Measurements from ENCODE around the gene CISD3.

The CISD3 gene

GRCh38 chr17:38751144-38751807, 21.1 kb downstream of the CISD3 start:
- TF ChIP-seq, protein P1, sequence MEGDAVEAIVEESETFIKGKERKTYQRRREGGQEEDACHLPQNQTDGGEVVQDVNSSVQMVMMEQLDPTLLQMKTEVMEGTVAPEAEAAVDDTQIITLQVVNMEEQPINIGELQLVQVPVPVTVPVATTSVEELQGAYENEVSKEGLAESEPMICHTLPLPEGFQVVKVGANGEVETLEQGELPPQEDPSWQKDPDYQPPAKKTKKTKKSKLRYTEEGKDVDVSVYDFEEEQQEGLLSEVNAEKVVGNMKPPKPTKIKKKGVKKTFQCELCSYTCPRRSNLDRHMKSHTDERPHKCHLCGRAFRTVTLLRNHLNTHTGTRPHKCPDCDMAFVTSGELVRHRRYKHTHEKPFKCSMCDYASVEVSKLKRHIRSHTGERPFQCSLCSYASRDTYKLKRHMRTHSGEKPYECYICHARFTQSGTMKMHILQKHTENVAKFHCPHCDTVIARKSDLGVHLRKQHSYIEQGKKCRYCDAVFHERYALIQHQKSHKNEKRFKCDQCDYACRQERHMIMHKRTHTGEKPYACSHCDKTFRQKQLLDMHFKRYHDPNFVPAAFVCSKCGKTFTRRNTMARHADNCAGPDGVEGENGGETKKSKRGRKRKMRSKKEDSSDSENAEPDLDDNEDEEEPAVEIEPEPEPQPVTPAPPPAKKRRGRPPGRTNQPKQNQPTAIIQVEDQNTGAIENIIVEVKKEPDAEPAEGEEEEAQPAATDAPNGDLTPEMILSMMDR (IDR thresholded peaks at IDR 0.05; ENCODE audit: insufficient read depth, low read length, poor library complexity, severe bottlenecking), result no peak
- Histone ChIP-seq H3K36me3 (ENCODE audit: control insufficient read depth, insufficient read depth, low read length) (peaks cover 7% of the 10 kb centered on the region), H3K27me3 (replicated peaks; ENCODE audit: control insufficient read depth, insufficient read depth, low read length) (no peaks in the 10 kb centered on the region; the same call in 1 of the 2 replicates), H3K4me3 (replicated peaks; ENCODE audit: low read depth, low read length) (peak overlapping the region; percentile 86)
- no peak for DNase-seq (ENCODE audit: extremely low read depth, insufficient read length)

DNA sequence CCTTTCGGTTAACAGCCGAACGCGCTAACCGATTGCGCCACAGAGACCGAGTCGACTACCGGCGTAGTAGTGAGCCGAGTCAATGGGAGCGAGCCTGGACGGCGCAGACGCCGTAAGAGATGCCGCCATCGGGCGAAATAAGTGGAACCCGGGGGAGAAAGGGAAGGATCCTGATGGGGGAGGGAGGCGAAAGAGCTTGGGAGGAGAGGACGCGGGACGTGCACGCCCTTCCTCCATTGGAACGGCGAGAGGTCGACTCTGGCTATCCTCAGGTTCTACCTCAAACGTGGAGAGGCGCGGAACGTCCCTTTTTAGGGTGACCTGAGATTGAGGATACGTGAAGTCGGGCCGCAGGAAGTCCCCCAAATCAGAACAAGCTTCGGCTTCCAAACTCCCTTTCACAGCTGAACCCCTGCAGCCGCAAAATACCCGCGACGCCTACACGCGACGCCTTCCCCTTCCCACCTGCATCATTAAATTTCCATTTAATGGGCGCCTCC, 21.7 kb downstream of the CISD3 start:
- no peaks in the 10 kb centered on the region; the same call in 1 of the 2 replicates for H3K27me3 ChIP-seq (replicated peaks; ENCODE audit: control insufficient read depth, insufficient read depth, low read length)
- peak overlapping the region; percentile 86 for H3K4me3 ChIP-seq (replicated peaks; ENCODE audit: low read depth, low read length)
- peak; percentile 89 for DNase-seq (ENCODE audit: extremely low read depth, insufficient read length)
- TF ChIP-seq, protein P1 (IDR thresholded peaks at IDR 0.05; ENCODE audit: insufficient read depth, low read length, poor library complexity, severe bottlenecking), result no peak
- H3K36me3 ChIP-seq (ENCODE audit: control insufficient read depth, insufficient read depth, low read length), result peaks cover 7% of the 10 kb centered on the region

DNA sequence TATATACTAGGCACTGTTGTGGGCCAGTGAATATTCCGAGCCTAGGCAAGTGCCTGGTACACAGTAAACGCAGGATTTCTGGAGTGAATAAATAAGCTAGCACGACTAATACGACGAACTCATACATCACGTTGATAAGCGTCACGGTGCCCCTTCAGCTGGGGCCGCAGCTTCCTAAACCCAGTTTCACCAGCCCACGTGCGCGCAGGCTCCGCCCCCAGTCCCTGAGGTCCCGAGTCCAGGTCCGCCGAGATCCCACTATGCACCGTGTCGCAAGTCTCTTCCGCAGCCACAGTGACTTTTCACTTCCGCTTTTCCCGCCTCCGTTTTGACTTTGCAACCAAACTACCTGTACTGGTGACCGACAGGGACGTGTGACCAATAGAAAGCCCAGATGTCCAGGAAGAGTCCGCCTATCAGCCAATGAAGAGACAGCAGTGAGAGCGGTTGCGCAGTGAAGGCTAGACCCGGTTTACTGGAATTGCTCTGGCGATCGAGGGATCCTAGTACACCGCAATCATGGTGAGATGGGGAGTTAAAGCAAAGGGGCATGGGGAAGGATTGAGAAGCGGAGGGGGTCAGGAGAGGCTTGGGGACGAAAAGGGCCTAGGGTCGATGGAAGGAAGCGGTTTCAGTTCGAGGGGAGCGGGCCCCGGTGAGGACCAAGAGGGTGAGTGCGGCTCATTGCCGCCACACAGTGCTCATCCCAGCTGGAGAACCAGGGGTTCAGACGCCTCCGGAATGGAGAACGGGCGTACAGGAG, 22.3 kb downstream of the CISD3 start, which contains the start of gene PSMB3:
TSS of gene PSMB3 (plus strand) at position 434 of the 763 bp plus-strand sequence. CDS start at position 520, 86 bp downstream.
- H3K4me3 ChIP-seq (replicated peaks; ENCODE audit: low read depth, low read length), result peak within 1 kb of the TSS; percentile 86
- H3K36me3 ChIP-seq (ENCODE audit: control insufficient read depth, insufficient read depth, low read length), result peaks cover 7% of the 10 kb centered on the region
- TF ChIP-seq, protein P1 (IDR thresholded peaks at IDR 0.05; ENCODE audit: insufficient read depth, low read length, poor library complexity, severe bottlenecking), result no peak
- H3K27me3 ChIP-seq (replicated peaks; ENCODE audit: control insufficient read depth, insufficient read depth, low read length), result no peaks in the 10 kb centered on the region; the same call in 1 of the 2 replicates
- peak; percentile 99 for DNase-seq (ENCODE audit: extremely low read depth, insufficient read length)

DNA sequence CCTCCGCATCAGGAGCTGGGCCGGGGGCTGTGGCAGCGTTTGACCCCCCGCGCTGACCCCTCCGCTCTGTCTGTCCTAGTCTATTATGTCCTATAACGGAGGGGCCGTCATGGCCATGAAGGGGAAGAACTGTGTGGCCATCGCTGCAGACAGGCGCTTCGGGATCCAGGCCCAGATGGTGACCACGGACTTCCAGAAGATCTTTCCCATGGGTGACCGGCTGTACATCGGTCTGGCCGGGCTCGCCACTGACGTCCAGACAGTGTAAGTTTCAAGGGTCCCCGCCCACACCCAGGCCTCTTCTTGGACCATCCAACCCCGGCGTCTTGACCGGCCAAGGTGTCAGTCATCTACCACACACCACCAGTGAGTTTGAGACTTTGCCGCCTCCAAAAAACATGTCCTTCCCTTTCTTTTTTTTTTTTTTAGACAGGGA, 22.9 kb downstream of the CISD3 start:
- Histone ChIP-seq H3K27me3 (replicated peaks; ENCODE audit: control insufficient read depth, insufficient read depth, low read length) (no peaks in the 10 kb centered on the region; the same call in 1 of the 2 replicates), H3K4me3 (replicated peaks; ENCODE audit: low read depth, low read length) (peak overlapping the region; percentile 86), H3K36me3 (ENCODE audit: control insufficient read depth, insufficient read depth, low read length) (peaks cover 9% of the 10 kb centered on the region)
- TF ChIP-seq, protein P1 (IDR thresholded peaks at IDR 0.05; ENCODE audit: insufficient read depth, low read length, poor library complexity, severe bottlenecking), result no peak
- DNase-seq (ENCODE audit: extremely low read depth, insufficient read length), result no peak

DNA sequence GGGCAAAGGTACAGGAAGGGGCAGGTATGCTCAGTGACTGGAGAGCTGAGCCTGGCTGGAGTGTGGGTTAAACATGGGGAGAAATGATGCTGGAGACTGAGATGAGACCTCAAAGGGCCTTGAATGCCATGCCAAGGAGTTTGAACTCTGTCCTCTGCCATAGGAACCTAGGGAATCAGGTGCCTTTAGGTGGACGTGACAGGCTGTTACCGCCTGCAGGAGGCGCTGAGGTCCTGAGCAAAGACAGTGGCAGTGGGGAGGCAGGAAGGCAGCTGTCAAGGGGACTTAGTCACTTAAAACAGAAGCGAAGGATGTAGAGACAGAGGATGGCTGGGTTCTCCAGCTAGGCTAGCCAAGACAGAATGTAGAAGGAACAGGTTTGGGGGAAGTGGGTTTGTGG, 31.5 kb downstream of the CISD3 start:
- Histone ChIP-seq H3K36me3 (ENCODE audit: control insufficient read depth, insufficient read depth, low read length) (peaks cover 30% of the 10 kb centered on the region), H3K4me3 (replicated peaks; ENCODE audit: low read depth, low read length) (no peak overlapping the region), H3K27me3 (replicated peaks; ENCODE audit: control insufficient read depth, insufficient read depth, low read length) (no peaks in the 10 kb centered on the region)
- DNase-seq (ENCODE audit: extremely low read depth, insufficient read length), result no peak
- TF ChIP-seq, protein P1 (IDR thresholded peaks at IDR 0.05; ENCODE audit: insufficient read depth, low read length, poor library complexity, severe bottlenecking), result peak; percentile 40
